GM12873 (cell line): Measurements from ENCODE around the gene CACNB3.

Experiments
- CTCF ChIP-seq: IDR thresholded peaks from 2 replicates; pipeline ENCODE4 v1.5.1; 2012; ENCODE audit warnings: low read depth, mild to moderate bottlenecking, moderate library complexity, low read length, control low read depth; ENCODE audit not compliant: insufficient read depth; ENCODE audit errors: missing control alignments

Gene CACNB3

GRCh38 chr12:48854488-48854887 lies 36.2 kb downstream of the CACNB3 start:
- no peak for TF ChIP-seq CTCF

GRCh38 chr12:48856379-48856778 lies 38.1 kb downstream of the CACNB3 start:
- TF ChIP-seq CTCF, result no peak

- no peak for TF ChIP-seq CTCF
These were observed 39.1 kb downstream of the CACNB3 start for GRCh38 chr12:48857278-48857994.

- TF ChIP-seq CTCF, result no peak
These were observed 39.7 kb downstream of the CACNB3 start for GRCh38 chr12:48858043-48858442.

- TF ChIP-seq CTCF, result no peak
These were observed 41.3 kb downstream of the CACNB3 start for GRCh38 chr12:48859607-48860006.

GRCh38 chr12:48861111-48861510 lies 42.8 kb downstream of the CACNB3 start:
- TF ChIP-seq CTCF, result no peak

- TF ChIP-seq CTCF, result no peak
These were observed 44.5 kb downstream of the CACNB3 start for GRCh38 chr12:48862760-48863159.
